SK-N-SH (cell line): ENCODE measurements around the gene CHST9. TPM values are rescaled to one million over a fixed set of nuclear protein-coding genes. Genes with fewer than 3 reads are reported as not detected.

Source experiments
- CTCF ChIA-PET: fragments of 300-600, 350-600 bp; formaldehyde crosslinking; extraction: SDS; loops from one replicate; lab custom pipeline; 2021; lab: Yijun Ruan, JAX
- POLR2A ChIA-PET: fragments of 350-600 bp; sonication (Branson Sonifier 250); formaldehyde crosslinking; extraction: SDS; loops from one replicate; lab custom pipeline; 2020; ENCODE audit warnings: antibody characterized with exemption, inconsistent platforms; lab: Yijun Ruan, JAX
- DNase-seq: peaks from one replicate; pipeline ENCODE4 v3.0.0; 2012
- H2AFZ ChIP-seq: fragments of 200-600 bp; sonication (generic); 2 replicates; pipeline ENCODE4 v1.8.1; 2016; ENCODE audit warnings: antibody characterized with exemption, mild to moderate bottlenecking, low read depth
- H3F3A ChIP-seq: fragments of 200-600 bp; sonication (generic); replicated peaks from 2 replicates; pipeline ENCODE3; 2016; ENCODE audit warnings: antibody characterized with exemption, mild to moderate bottlenecking; ENCODE audit not compliant: insufficient read depth
- H3K27ac ChIP-seq, 2 experiments: fragments of 200-500 bp in 1 of 2; fragments of 200-600 bp in 1 of 2; sonication (Bioruptor generic) in 1 of 2; sonication (generic), shearing (Covaris generic) in 1 of 2; 2 replicates each; pipeline versions ENCODE4 v1.5.1 to v1.6.1; 2014 to 2016; ENCODE audit warnings: low read depth in 2 of 2, inconsistent platforms in 1 of 2, low read length in 1 of 2, mild to moderate bottlenecking in 1 of 2, mixed read lengths in 1 of 2
- H3K27me3 ChIP-seq: fragments of 200-600 bp; sonication (generic), shearing (Covaris generic); 2 replicates; pipeline ENCODE4 v1.6.1; 2016; ENCODE audit warnings: mixed run types; ENCODE audit not compliant: insufficient read depth
- H3K36me3 ChIP-seq, 2 experiments: fragments of 200-500 bp in 1 of 2; fragments of 200-600 bp in 1 of 2; sonication (Bioruptor generic) in 1 of 2; sonication (generic) in 1 of 2; replicated peaks in 1 of 2; 2 replicates each; pipeline versions ENCODE3 to v1.5.1; 2014 to 2016; ENCODE audit warnings: low read length in 1 of 2, mild to moderate bottlenecking in 1 of 2; ENCODE audit not compliant: insufficient read depth in 2 of 2, control insufficient read depth in 1 of 2
- H3K4me1 ChIP-seq, 2 experiments: fragments of 200-500 bp in 1 of 2; fragments of 200-600 bp in 1 of 2; sonication (Bioruptor generic) in 1 of 2; sonication (generic), shearing (Covaris generic) in 1 of 2; 2 replicates each; pipeline versions ENCODE4 v1.5.1 to v1.6.1; 2014 to 2016; ENCODE audit warnings: low read depth in 1 of 2, low read length in 1 of 2, mixed run types in 1 of 2; ENCODE audit not compliant: insufficient read depth in 2 of 2, control insufficient read depth in 1 of 2
- H3K4me2 ChIP-seq: fragments of 200-600 bp; sonication (generic), shearing (Covaris generic); 2 replicates; pipeline ENCODE4 v1.6.1; 2017; ENCODE audit warnings: mixed run types
- H3K4me3 ChIP-seq, 2 experiments: fragments of 200-500 bp in 1 of 2; fragments of 200-600 bp in 1 of 2; sonication (Bioruptor generic) in 1 of 2; sonication (generic), shearing (Covaris generic) in 1 of 2; 2 replicates each; pipeline versions ENCODE4 v1.5.1 to v1.8.1; 2014 to 2016; ENCODE audit warnings: low read depth in 2 of 2, inconsistent platforms in 1 of 2, low read length in 1 of 2, mild to moderate bottlenecking in 1 of 2, mixed read lengths in 1 of 2, moderate library complexity in 1 of 2
- H3K79me2 ChIP-seq: fragments of 200-600 bp; sonication (generic); 2 replicates; pipeline ENCODE4 v1.8.1; 2017; ENCODE audit warnings: mild to moderate bottlenecking; ENCODE audit not compliant: insufficient read depth
- H3K9ac ChIP-seq: fragments of 200-600 bp; sonication (generic); 2 replicates; pipeline ENCODE4 v1.6.1; 2017; ENCODE audit warnings: mixed run types
- H3K9me2 ChIP-seq: fragments of 200-600 bp; sonication (generic); 2 replicates; pipeline ENCODE4 v1.6.1; 2017; ENCODE audit warnings: mixed run types
- H3K9me3 ChIP-seq: fragments of 200-600 bp; sonication (generic); 2 replicates; pipeline ENCODE4 v1.6.1; 2017; ENCODE audit warnings: mixed run types, mild to moderate bottlenecking, moderate library complexity
- H4K20me1 ChIP-seq: fragments of 200-600 bp; sonication (generic); 2 replicates; pipeline ENCODE4 v1.6.1; 2017; ENCODE audit warnings: mild to moderate bottlenecking, mixed run types; ENCODE audit not compliant: insufficient read depth
- CHD2 ChIP-seq: fragments of 150-350 bp; IDR thresholded peaks from 2 replicates; pipeline ENCODE4 v1.6.1; 2018; ENCODE audit warnings: low read length; ENCODE audit not compliant: partially characterized antibody
- EP300 ChIP-seq, 2 experiments: IDR thresholded peaks; 2 replicates each; pipeline versions ENCODE4 v1.4.0 to v1.6.1; 2012; ENCODE audit warnings: borderline replicate concordance in 1 of 2, low read depth in 1 of 2, low read length in 1 of 2
- FOXJ3 ChIP-seq: sonication (generic); formaldehyde crosslinking; IDR thresholded peaks from 2 replicates; pipeline ENCODE4 v1.5.1; 2020; ENCODE audit warnings: mild to moderate bottlenecking, missing genetic modification reagents
- MXI1 ChIP-seq: IDR thresholded peaks from 2 replicates; pipeline ENCODE4 v1.6.1; 2012; ENCODE audit warnings: mild to moderate bottlenecking, low read depth, low read length, improper control_type of control experiment
- RXRA ChIP-seq: IDR thresholded peaks from 2 replicates; pipeline ENCODE4 v1.4.0; 2012; ENCODE audit warnings: low read depth, mild to moderate bottlenecking, borderline replicate concordance
- TAF1 ChIP-seq: IDR thresholded peaks from 2 replicates; pipeline ENCODE4 v1.6.1; 2012; ENCODE audit warnings: low read depth, mild to moderate bottlenecking, low read length, moderate library complexity, borderline replicate concordance
- WGBS: methylation state at CpG from one replicate; pipeline ENCODE4 v1.1.6; 2017; ENCODE audit warnings: low lambda C conversion rate; 5-methylcytosine and 5-hydroxymethylcytosine counted together
- polyA plus RNA-seq, 3 experiments: library from polyadenylated mRNA; depleted of rRNA; stranded (reverse); fragments of >200 nt; gene quantifications; 2 replicates each; pipeline ENCODE4 v1.2.3, GENCODE V29; 2012
- TF ChIP-seq, protein P1 (sequence below): IDR thresholded peaks from 2 replicates; pipeline ENCODE4 v1.4.0; 2012; ENCODE audit warnings: low read depth, borderline replicate concordance
- TF ChIP-seq, protein P2 (sequence below): fragments of 150-350 bp; IDR thresholded peaks from 2 replicates; pipeline ENCODE4 v1.6.1; 2017; ENCODE audit warnings: antibody characterized with exemption, low read length, low read depth, borderline replicate concordance
- TF ChIP-seq, protein P3 (sequence below): IDR thresholded peaks from 2 replicates; pipeline ENCODE4; 2012
- TF ChIP-seq, protein P4 (sequence below): IDR thresholded peaks from 2 replicates; pipeline ENCODE4 v1.4.0; 2012; ENCODE audit warnings: low read depth

The CHST9 gene
- polyA plus RNA-seq, 1 of the 3 experiments (the other 2 are of a cell fraction) = not detected

DNA sequence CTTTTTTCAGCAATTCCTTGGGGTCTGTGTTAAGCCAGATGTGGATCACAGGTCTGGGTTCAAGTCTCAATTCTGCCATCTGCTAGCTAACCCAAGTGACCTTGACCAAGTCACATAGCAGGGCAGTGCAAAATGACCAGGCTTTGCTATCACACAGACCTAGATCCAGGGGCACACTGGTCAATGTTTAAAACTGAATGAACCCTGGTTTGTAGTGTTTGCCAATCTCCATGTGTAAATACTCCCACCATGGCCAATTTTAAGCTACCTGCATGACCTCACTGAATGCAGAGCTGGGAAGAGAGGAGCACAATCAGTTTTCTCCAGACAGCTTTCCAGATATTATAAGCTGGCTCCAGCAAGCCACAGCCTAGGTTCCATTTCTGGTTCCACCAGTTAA is 142.9 kb downstream of the CHST9 start:
- Histone ChIP-seq H3K79me2 (no peaks in the 10 kb centered on the region), H3K27me3 (no peaks in the 10 kb centered on the region), H3K9me2 (no peaks in the 10 kb centered on the region), H3K4me2 (no peak overlapping the region), H3F3A (no peaks in the 10 kb centered on the region), H3K9me3 (no peaks in the 10 kb centered on the region), H3K4me3 (no peak overlapping the region), H2AFZ (no peak overlapping the region), H3K9ac (no peak overlapping the region), H3K27ac (no peak overlapping the region), H3K36me3 (no peaks in the 10 kb centered on the region), H4K20me1 (no peaks in the 10 kb centered on the region), H3K4me1 (no peaks in the 10 kb centered on the region)
- POLR2A ChIA-PET = no interaction called here
- DNase-seq = no peak
- CTCF ChIA-PET = no interaction called here
- TF ChIP-seq, protein P1, sequence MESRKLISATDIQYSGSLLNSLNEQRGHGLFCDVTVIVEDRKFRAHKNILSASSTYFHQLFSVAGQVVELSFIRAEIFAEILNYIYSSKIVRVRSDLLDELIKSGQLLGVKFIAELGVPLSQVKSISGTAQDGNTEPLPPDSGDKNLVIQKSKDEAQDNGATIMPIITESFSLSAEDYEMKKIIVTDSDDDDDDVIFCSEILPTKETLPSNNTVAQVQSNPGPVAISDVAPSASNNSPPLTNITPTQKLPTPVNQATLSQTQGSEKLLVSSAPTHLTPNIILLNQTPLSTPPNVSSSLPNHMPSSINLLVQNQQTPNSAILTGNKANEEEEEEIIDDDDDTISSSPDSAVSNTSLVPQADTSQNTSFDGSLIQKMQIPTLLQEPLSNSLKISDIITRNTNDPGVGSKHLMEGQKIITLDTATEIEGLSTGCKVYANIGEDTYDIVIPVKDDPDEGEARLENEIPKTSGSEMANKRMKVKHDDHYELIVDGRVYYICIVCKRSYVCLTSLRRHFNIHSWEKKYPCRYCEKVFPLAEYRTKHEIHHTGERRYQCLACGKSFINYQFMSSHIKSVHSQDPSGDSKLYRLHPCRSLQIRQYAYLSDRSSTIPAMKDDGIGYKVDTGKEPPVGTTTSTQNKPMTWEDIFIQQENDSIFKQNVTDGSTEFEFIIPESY = no peak
- TF ChIP-seq FOXJ3 (CRISPR knock-in tag) (no peak), CHD2 (no peak), MXI1 (no peak), RXRA (no peak)
- TF ChIP-seq, protein P2, sequence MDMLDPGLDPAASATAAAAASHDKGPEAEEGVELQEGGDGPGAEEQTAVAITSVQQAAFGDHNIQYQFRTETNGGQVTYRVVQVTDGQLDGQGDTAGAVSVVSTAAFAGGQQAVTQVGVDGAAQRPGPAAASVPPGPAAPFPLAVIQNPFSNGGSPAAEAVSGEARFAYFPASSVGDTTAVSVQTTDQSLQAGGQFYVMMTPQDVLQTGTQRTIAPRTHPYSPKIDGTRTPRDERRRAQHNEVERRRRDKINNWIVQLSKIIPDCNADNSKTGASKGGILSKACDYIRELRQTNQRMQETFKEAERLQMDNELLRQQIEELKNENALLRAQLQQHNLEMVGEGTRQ = no peak

DNA sequence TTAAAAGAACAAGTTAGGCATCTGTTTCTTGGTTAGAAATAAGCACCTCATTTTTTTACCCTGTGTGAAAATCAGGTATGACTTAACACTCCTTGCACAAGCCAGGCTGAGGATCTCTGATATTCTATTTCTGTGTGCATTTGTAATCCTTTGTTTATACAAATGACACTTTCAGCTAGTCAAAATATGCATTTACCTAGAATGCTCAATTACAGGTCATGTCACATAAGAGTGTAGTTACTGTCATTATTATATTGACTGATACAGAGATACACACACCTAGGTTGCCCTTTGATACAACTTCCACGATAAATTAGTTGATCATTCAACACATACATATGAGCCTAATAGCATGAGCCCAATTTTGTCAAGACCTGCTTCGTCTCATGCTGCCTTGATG is 144.3 kb downstream of the CHST9 start:
- Histone ChIP-seq H3K9ac (no peak overlapping the region), H3K4me3 (no peak overlapping the region), H4K20me1 (no peaks in the 10 kb centered on the region), H3K9me3 (no peaks in the 10 kb centered on the region), H3F3A (no peaks in the 10 kb centered on the region), H3K27me3 (no peaks in the 10 kb centered on the region), H3K4me2 (no peak overlapping the region), H3K9me2 (no peaks in the 10 kb centered on the region), H3K36me3 (no peaks in the 10 kb centered on the region), H3K79me2 (no peaks in the 10 kb centered on the region), H2AFZ (no peak overlapping the region), H3K4me1 (no peaks in the 10 kb centered on the region), H3K27ac (no peak overlapping the region)
- CTCF ChIA-PET = interaction anchor here (0.9 kb wide), 1 partner anchor 236 kb away, joined by 3 read pairs; no protein-coding TSS in a partner anchor
- no peak for DNase-seq
- WGBS = 20% methylated on average over 2 of the region's 2 CpGs
- POLR2A ChIA-PET = no interaction called here
- TF ChIP-seq, protein P3, sequence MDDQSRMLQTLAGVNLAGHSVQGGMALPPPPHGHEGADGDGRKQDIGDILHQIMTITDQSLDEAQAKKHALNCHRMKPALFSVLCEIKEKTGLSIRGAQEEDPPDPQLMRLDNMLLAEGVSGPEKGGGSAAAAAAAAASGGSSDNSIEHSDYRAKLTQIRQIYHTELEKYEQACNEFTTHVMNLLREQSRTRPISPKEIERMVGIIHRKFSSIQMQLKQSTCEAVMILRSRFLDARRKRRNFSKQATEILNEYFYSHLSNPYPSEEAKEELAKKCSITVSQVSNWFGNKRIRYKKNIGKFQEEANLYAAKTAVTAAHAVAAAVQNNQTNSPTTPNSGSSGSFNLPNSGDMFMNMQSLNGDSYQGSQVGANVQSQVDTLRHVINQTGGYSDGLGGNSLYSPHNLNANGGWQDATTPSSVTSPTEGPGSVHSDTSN = no peak
- TF ChIP-seq TAF1 (no peak), EP300 (IDR thresholded peaks at IDR 0.05; ENCODE audit: borderline replicate concordance in 1 of 2, low read depth in 1 of 2, low read length in 1 of 2) (no peak)
- TF ChIP-seq, protein P4, sequence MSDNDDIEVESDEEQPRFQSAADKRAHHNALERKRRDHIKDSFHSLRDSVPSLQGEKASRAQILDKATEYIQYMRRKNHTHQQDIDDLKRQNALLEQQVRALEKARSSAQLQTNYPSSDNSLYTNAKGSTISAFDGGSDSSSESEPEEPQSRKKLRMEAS = no peak
